GM15510 (cell line): ENCODE data around the gene CCM2L.

Experiments
- POLR2A ChIP-seq: IDR thresholded peaks from 3 replicates; pipeline ENCODE4 v1.6.1; 2011; ENCODE audit warnings: borderline replicate concordance; ENCODE audit not compliant: insufficient read length; ENCODE audit errors: extremely low read depth

CCM2L gene

DNA sequence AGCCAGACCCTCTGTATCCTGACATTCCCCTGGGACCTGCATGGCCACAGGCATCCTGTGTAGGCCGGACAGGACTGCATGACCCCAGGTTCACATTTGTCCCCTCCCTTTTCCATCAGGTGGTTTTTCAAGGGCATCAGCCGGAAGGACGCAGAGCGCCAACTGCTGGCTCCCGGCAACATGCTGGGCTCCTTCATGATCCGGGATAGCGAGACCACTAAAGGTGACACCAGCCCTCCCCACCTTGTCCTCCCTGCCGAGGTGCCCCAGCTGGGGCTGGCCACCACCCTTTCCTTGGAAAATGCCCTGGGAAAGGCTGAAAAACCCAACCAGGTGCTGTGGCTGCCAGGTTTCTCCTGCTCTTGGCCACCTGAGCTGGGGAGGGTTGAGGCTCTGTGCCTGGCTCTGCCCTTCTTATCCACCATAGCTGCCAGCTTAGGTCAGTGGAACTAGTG is 69.4 kb downstream of the CCM2L start:
- no peak for TF ChIP-seq POLR2A

DNA sequence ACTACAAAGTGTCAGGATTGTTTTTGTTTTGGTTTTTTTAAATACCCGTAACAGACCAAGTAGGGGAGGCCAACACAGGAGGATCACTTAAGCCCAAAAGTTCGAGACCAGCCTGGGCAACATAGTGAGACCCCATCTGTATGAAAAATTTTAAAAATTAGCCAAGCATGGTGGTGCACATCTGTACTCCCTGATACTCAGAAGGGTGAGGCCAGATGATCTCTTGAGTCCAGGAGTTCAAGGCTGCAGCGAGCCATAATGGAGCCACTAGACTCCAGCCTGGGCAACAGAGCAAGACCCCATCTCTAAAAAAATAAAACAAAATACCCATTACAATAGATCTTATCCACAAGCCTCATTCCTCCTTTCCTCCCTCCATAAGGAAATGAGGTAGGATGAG is 70.5 kb downstream of the CCM2L start:
- no peak for TF ChIP-seq POLR2A
